DND-41 (cell line): ENCODE data around the gene DLGAP1.

Source experiments
- ATAC-seq: fragments of 200-7000 bp; cut with Tn5 transposase; 3 replicates; pipeline ENCODE4 v1.9.1; 2021; ENCODE audit warnings: low read depth; ENCODE audit not compliant: insufficient read depth
- DNase-seq: peaks from one replicate; pipeline ENCODE4 v3.0.0-alpha.2; 2020
- H2AFZ ChIP-seq: 2 replicates; pipeline ENCODE4 v1.6.0; 2012; ENCODE audit warnings: low read depth, low read length
- H3K27ac ChIP-seq: 2 replicates; pipeline ENCODE4 v1.5.1; 2012; ENCODE audit warnings: low read length, inconsistent platforms
- H3K27me3 ChIP-seq: fragments of 200-600 bp; sonication (generic); 2 replicates; pipeline ENCODE4 v1.6.0; 2012; ENCODE audit warnings: low read length, mild to moderate bottlenecking, inconsistent platforms; ENCODE audit not compliant: insufficient read depth, poor library complexity
- H3K36me3 ChIP-seq: 2 replicates; pipeline ENCODE4 v1.5.1; 2012; ENCODE audit warnings: low read length, inconsistent platforms; ENCODE audit not compliant: insufficient read depth
- H3K4me1 ChIP-seq: 2 replicates; pipeline ENCODE4 v1.5.1; 2012; ENCODE audit warnings: mild to moderate bottlenecking, low read length; ENCODE audit not compliant: insufficient read depth
- H3K4me2 ChIP-seq: 2 replicates; pipeline ENCODE4 v1.6.0; 2012; ENCODE audit warnings: mild to moderate bottlenecking, moderate library complexity, low read length, inconsistent platforms; ENCODE audit not compliant: insufficient read depth
- H3K4me3 ChIP-seq, 2 experiments: fragments of 200-600 bp in 1 of 2; shearing (Covaris generic) in 1 of 2; 2 replicates each; pipeline ENCODE4 v1.5.1; 2012 to 2016; ENCODE audit warnings: inconsistent platforms in 2 of 2, low read length in 2 of 2, mild to moderate bottlenecking in 2 of 2, low read depth in 1 of 2, moderate library complexity in 1 of 2
- H3K79me2 ChIP-seq: 2 replicates; pipeline ENCODE4 v1.6.0; 2012; ENCODE audit warnings: low read length, inconsistent platforms; ENCODE audit not compliant: insufficient read depth
- H3K9ac ChIP-seq: 2 replicates; pipeline ENCODE4 v1.6.0; 2012; ENCODE audit warnings: low read depth, mild to moderate bottlenecking, inconsistent platforms, low read length, moderate library complexity
- H3K9me3 ChIP-seq: 2 replicates; pipeline ENCODE4 v1.5.1; 2012; ENCODE audit warnings: low read length, moderate library complexity, mild to moderate bottlenecking, inconsistent platforms; ENCODE audit not compliant: insufficient read depth, severe bottlenecking
- H4K20me1 ChIP-seq: 2 replicates; pipeline ENCODE4 v1.6.0; 2012; ENCODE audit warnings: low read length; ENCODE audit not compliant: insufficient read depth
- EZH2 ChIP-seq: IDR thresholded peaks from 3 replicates; pipeline ENCODE4 v1.6.1; 2012; ENCODE audit warnings: borderline replicate concordance, low read depth, mild to moderate bottlenecking, moderate library complexity, low read length, inconsistent platforms; ENCODE audit not compliant: severe bottlenecking
- TF ChIP-seq, protein P1 (sequence below): IDR thresholded peaks from 2 replicates; pipeline ENCODE4 v1.5.1; 2012; ENCODE audit warnings: borderline replicate concordance, low read length, moderate library complexity, mild to moderate bottlenecking; ENCODE audit not compliant: poor library complexity, severe bottlenecking; ENCODE audit errors: extremely low read depth

Gene DLGAP1

DNA sequence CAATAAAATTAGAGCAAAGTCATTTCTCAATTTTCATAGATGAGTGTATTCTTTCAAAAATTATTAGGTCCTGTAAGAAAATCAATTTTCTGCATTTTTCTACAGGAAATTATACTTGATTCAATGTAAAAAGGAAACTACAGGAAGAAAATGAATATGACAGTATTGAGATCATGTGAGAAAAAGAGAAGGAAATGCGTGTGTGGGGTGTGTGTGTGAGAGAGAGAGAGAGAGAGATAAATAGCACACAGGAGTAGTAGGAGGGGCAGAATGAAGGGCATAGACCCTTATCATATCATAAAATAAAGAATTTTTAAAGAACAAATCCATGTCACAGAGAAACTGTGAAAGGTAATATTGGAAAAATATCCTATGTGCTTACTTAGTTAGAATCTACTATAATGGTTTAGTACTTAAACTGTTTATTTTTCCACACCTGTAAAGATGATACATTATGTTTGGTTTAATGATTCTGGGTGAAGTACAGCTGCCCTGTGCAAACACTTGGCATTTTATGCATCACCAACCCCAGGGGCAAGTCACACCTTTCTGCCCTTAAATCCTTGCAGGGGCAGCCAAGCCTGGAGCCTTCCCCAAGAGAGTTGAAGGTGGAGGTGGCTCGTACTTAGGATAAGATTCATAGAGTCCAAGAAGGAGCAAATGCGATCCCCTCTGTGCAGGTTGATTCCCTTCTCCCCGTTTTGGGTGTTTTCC, 728.7 kb downstream of the DLGAP1 start:
- Histone ChIP-seq H3K36me3 (no peaks in the 10 kb centered on the region), H4K20me1 (no peaks in the 10 kb centered on the region), H3K79me2 (no peaks in the 10 kb centered on the region), H3K4me3 (no peak overlapping the region), H3K4me2 (no peak overlapping the region), H2AFZ (no peak overlapping the region), H3K9ac (no peak overlapping the region), H3K4me1 (peaks cover 5% of the 10 kb centered on the region; the same call in 1 of the 2 replicates), H3K9me3 (no peaks in the 10 kb centered on the region), H3K27me3 (no peaks in the 10 kb centered on the region), H3K27ac (no peak overlapping the region)
- DNase-seq = no peak
- ATAC-seq = no peak
- TF ChIP-seq, protein P1, sequence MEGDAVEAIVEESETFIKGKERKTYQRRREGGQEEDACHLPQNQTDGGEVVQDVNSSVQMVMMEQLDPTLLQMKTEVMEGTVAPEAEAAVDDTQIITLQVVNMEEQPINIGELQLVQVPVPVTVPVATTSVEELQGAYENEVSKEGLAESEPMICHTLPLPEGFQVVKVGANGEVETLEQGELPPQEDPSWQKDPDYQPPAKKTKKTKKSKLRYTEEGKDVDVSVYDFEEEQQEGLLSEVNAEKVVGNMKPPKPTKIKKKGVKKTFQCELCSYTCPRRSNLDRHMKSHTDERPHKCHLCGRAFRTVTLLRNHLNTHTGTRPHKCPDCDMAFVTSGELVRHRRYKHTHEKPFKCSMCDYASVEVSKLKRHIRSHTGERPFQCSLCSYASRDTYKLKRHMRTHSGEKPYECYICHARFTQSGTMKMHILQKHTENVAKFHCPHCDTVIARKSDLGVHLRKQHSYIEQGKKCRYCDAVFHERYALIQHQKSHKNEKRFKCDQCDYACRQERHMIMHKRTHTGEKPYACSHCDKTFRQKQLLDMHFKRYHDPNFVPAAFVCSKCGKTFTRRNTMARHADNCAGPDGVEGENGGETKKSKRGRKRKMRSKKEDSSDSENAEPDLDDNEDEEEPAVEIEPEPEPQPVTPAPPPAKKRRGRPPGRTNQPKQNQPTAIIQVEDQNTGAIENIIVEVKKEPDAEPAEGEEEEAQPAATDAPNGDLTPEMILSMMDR = no peak
- TF ChIP-seq EZH2 = no peak

DNA sequence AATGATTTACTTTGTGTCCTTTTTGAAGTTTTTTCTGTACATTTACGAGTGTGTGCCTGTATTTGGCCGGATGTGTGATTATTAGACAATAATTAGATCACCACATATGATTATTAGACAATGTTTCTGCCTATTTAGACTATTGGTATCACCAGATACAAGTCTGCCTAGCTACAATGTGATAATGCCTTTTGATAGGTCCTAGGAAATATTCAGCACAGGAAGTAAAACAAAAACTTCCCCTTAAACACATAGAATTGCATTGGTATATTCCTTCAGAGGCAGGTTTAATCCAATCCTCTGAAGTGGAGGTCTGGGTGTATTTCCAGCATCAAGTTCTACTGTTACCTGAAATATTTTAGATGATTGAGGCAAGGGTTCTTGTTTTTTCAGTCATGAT, 730.0 kb downstream of the DLGAP1 start:
- Histone ChIP-seq H3K4me2 (no peak overlapping the region), H3K9ac (no peak overlapping the region), H2AFZ (no peak overlapping the region), H3K27me3 (no peaks in the 10 kb centered on the region), H3K4me3 (no peak overlapping the region), H3K36me3 (no peaks in the 10 kb centered on the region), H3K27ac (no peak overlapping the region), H4K20me1 (no peaks in the 10 kb centered on the region), H3K4me1 (peaks cover 9% of the 10 kb centered on the region; the same call in 1 of the 2 replicates), H3K9me3 (no peaks in the 10 kb centered on the region), H3K79me2 (no peaks in the 10 kb centered on the region)
- TF ChIP-seq, protein P1 = no peak
- no peak for TF ChIP-seq EZH2
- DNase-seq = no peak
- no peak for ATAC-seq

DNA sequence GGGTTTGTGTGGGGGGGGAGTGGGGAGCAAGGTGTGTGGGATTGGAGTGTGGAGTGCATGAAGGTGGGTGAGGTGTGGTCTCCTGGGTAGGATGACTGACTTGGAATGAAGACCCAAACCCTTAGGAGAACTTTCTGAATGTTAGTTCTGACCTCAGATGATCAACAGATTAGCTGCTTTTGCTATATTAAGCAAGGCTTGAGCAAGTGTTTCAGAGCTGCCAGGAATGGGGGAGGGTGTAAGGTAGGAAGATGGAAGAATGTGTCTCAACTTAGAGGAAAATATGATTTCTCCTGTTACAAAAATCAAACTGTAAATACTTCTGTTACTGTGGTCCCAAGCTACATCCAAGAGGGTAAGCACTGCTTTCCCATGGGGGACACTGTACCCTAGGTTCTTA, 731.6 kb downstream of the DLGAP1 start:
- H3K9me3 ChIP-seq = no peaks in the 10 kb centered on the region
- TF ChIP-seq, protein P1 = no peak
- TF ChIP-seq EZH2 = no peak
- H3K36me3 ChIP-seq = no peaks in the 10 kb centered on the region
- H2AFZ ChIP-seq = no peak overlapping the region
- no peaks in the 10 kb centered on the region for H4K20me1 ChIP-seq
- H3K27ac ChIP-seq = no peak overlapping the region
- no peak overlapping the region for H3K4me2 ChIP-seq
- no peak for ATAC-seq
- no peaks in the 10 kb centered on the region for H3K27me3 ChIP-seq
- no peak overlapping the region for H3K4me3 ChIP-seq
- H3K9ac ChIP-seq = no peak overlapping the region
- peaks cover 9% of the 10 kb centered on the region; the same call in 1 of the 2 replicates for H3K4me1 ChIP-seq
- no peaks in the 10 kb centered on the region for H3K79me2 ChIP-seq
- DNase-seq = no peak
